HCT116 (cell line): ENCODE measurements around the gene PROX2. TPM values are rescaled to one million over a fixed set of nuclear protein-coding genes. Genes with fewer than 3 reads are reported as not detected.

Source experiments
- ATAC-seq: fragments of 200-7000 bp; cut with Tn5 transposase; 2 replicates; pipeline ENCODE4 v1.9.1; 2020; ENCODE audit warnings: mild to moderate bottlenecking, moderate library complexity
- BruUV-seq: library from RNA; stranded (reverse); fragments of 400-500 nt; replicated peaks from 2 replicates; lab custom pipeline; 2021; lab: Mats Ljungman, UMichigan
- CTCF ChIA-PET: fragments of 300-600 bp; sonication (Branson Sonifier 250); formaldehyde crosslinking; loops from one replicate; lab custom pipeline; 2021; ENCODE audit warnings: antibody characterized with exemption; lab: Charles Lee
- POLR2A ChIA-PET: fragments of 300-600, 350-600 bp; sonication (Branson Sonifier 250); formaldehyde crosslinking; loops from one replicate; lab custom pipeline; 2021; ENCODE audit warnings: antibody characterized with exemption; lab: Charles Lee
- RAD21 ChIA-PET, 2 experiments: fragments of 300-600 bp; sonication (Branson Sonifier 250); formaldehyde crosslinking; loops; one replicate each; lab custom pipeline; 2023; ENCODE audit warnings: low total read pairs in 2 of 2; ENCODE audit not compliant: uncharacterized antibody in 2 of 2, unreplicated experiment in 2 of 2, low non-redundant PET in 1 of 2; lab: Charles Lee
- DNase-seq: peaks from one replicate; pipeline ENCODE4 v3.0.0-alpha.2; 2010; ENCODE audit warnings: low read depth, low spot score
- H2AFZ ChIP-seq: fragments of 200-600 bp; shearing (Covaris generic), sonication (generic); 2 replicates; pipeline ENCODE4 v1.6.1; 2017; ENCODE audit warnings: low read depth, mixed run types, mixed read lengths, antibody characterized with exemption, low read length; ENCODE audit not compliant: poor library complexity, severe bottlenecking
- H3K27ac ChIP-seq: 2 replicates; pipeline ENCODE4 v1.5.1; 2012; ENCODE audit warnings: low read depth, low read length
- H3K27me3 ChIP-seq: fragments of 200-600 bp; sonication (generic); 2 replicates; pipeline ENCODE4 v1.6.1; 2016; ENCODE audit warnings: mixed run types, low read length, mixed read lengths; ENCODE audit not compliant: insufficient read depth
- H3K36me3 ChIP-seq, 2 experiments: fragments of 200-500 bp in 1 of 2; fragments of 200-600 bp in 1 of 2; sonication (Bioruptor generic) in 1 of 2; sonication (generic) in 1 of 2; 2 replicates each; pipeline versions ENCODE4 v1.5.1 to v1.6.1; 2014 to 2016; ENCODE audit warnings: low read length in 2 of 2, inconsistent platforms in 1 of 2, mixed read lengths in 1 of 2, mixed run types in 1 of 2; ENCODE audit not compliant: insufficient read depth in 2 of 2, control insufficient read depth in 1 of 2
- H3K4me1 ChIP-seq, 2 experiments: fragments of 200-600 bp in 1 of 2; sonication (generic) in 1 of 2; 2 replicates each; pipeline versions ENCODE4 v1.5.1 to v1.6.1; 2012 to 2017; ENCODE audit warnings: low read length in 2 of 2, inconsistent platforms in 1 of 2, mild to moderate bottlenecking in 1 of 2, mixed read lengths in 1 of 2, mixed run types in 1 of 2, moderate library complexity in 1 of 2; ENCODE audit not compliant: insufficient read depth in 2 of 2, control insufficient read depth in 1 of 2
- H3K4me2 ChIP-seq: fragments of 200-600 bp; sonication (generic); 2 replicates; pipeline ENCODE4 v1.6.1; 2017; ENCODE audit warnings: mixed run types, low read length, mixed read lengths
- H3K4me3 ChIP-seq, 2 experiments: fragments of 200-600 bp in 1 of 2; sonication (generic) in 1 of 2; replicated peaks in 1 of 2; 2 replicates each; pipeline ENCODE4 v1.5.1; 2011 to 2016; ENCODE audit warnings: low read length in 2 of 2, control low read depth in 1 of 2, low read depth in 1 of 2, mild to moderate bottlenecking in 1 of 2, mixed read lengths in 1 of 2, mixed run types in 1 of 2
- H3K79me2 ChIP-seq: fragments of 200-600 bp; sonication (generic); 2 replicates; pipeline ENCODE4 v1.6.1; 2017; ENCODE audit warnings: mild to moderate bottlenecking, mixed run types, low read length, moderate library complexity, mixed read lengths; ENCODE audit not compliant: insufficient read depth
- H3K9ac ChIP-seq: fragments of 200-600 bp; sonication (generic); 2 replicates; pipeline ENCODE4 v1.6.1; 2016; ENCODE audit warnings: low read length, mixed read lengths
- H3K9me2 ChIP-seq: fragments of 200-600 bp; sonication (generic), shearing (Covaris generic); 2 replicates; pipeline ENCODE4 v1.6.1; 2017; ENCODE audit warnings: mixed run types, mild to moderate bottlenecking, moderate library complexity; ENCODE audit not compliant: insufficient read depth
- H3K9me3 ChIP-seq, 2 experiments: fragments of 200-500 bp in 1 of 2; fragments of 200-600 bp in 1 of 2; sonication (Bioruptor generic) in 1 of 2; sonication (generic) in 1 of 2; 2 replicates each; pipeline ENCODE4 v1.6.1; 2014 to 2017; ENCODE audit warnings: low read length in 2 of 2, mixed read lengths in 2 of 2, inconsistent platforms in 1 of 2, low read depth in 1 of 2, mild to moderate bottlenecking in 1 of 2, mixed run types in 1 of 2, moderate library complexity in 1 of 2; ENCODE audit not compliant: control insufficient read depth in 1 of 2, insufficient read depth in 1 of 2
- H4K20me1 ChIP-seq: fragments of 200-600 bp; sonication (generic), shearing (Covaris generic); 2 replicates; pipeline ENCODE4 v1.6.1; 2017; ENCODE audit warnings: mixed run types, mild to moderate bottlenecking, moderate library complexity; ENCODE audit not compliant: insufficient read depth
- CBX3 ChIP-seq: IDR thresholded peaks from 2 replicates; pipeline ENCODE4 v1.6.1; 2012; ENCODE audit warnings: low read depth
- EGR1 ChIP-seq: IDR thresholded peaks from 2 replicates; pipeline ENCODE4 v1.6.1; 2012; ENCODE audit warnings: low read depth
- ELF1 ChIP-seq: IDR thresholded peaks from 2 replicates; pipeline ENCODE4 v1.6.1; 2012; ENCODE audit warnings: low read depth, borderline replicate concordance
- EZH2phosphoT487 ChIP-seq: fragments of 200-600 bp; IDR thresholded peaks from 2 replicates; pipeline ENCODE4 v1.6.1; 2018; ENCODE audit warnings: antibody characterized with exemption, borderline replicate concordance
- FOSL1 ChIP-seq: IDR thresholded peaks from 2 replicates; pipeline ENCODE4 v1.6.1; 2012; ENCODE audit warnings: low read depth
- JUND ChIP-seq: IDR thresholded peaks from 2 replicates; pipeline ENCODE4 v1.6.1; 2012
- POLR2A ChIP-seq: IDR thresholded peaks from 2 replicates; pipeline ENCODE4 v1.7.0; 2011; ENCODE audit warnings: borderline replicate concordance; ENCODE audit not compliant: insufficient read depth, insufficient read length; ENCODE audit errors: extremely low read depth
- RAD21 ChIP-seq: IDR thresholded peaks from 2 replicates; pipeline ENCODE4 v1.6.1; 2012; ENCODE audit warnings: low read depth, mild to moderate bottlenecking
- SIN3A ChIP-seq: IDR thresholded peaks from 2 replicates; pipeline ENCODE4 v1.6.1; 2012; ENCODE audit warnings: low read depth
- SRF ChIP-seq: IDR thresholded peaks from 2 replicates; pipeline ENCODE4 v1.6.1; 2012; ENCODE audit warnings: low read depth
- YY1 ChIP-seq: IDR thresholded peaks from 2 replicates; pipeline ENCODE4 v1.6.1; 2011; ENCODE audit warnings: low read length, low read depth, moderate library complexity, mild to moderate bottlenecking; ENCODE audit not compliant: insufficient replicate concordance; ENCODE audit errors: extremely low read depth
- ZFX ChIP-seq: fragments of 450-650 bp; IDR thresholded peaks from 2 replicates; pipeline ENCODE4 v1.6.1; 2017
- intact Hi-C: fragments of 100-400 bp; cut with micrococcal nuclease; formaldehyde crosslinking; loops from 2 replicates; pipeline ENCODE4 v1.10.0; 2022
- total RNA-seq: library from RNA; stranded (reverse); gene quantifications from one replicate; pipeline ENCODE4 v1.2.1, GENCODE V29; 2021; ENCODE audit not compliant: unreplicated experiment
- TF ChIP-seq, protein P1 (sequence below), 3 experiments: fragments of 200-600 bp in 1 of 3; sonication (generic) in 1 of 3; IDR thresholded peaks in 2 of 3; conservative IDR thresholded peaks in 1 of 3; 2 replicates each; pipeline ENCODE4 v1.5.1; 2012 to 2017; ENCODE audit warnings: low read depth in 2 of 3, low read length in 2 of 3, antibody characterized with exemption in 1 of 3, borderline replicate concordance in 1 of 3, control low read depth in 1 of 3, mild to moderate bottlenecking in 1 of 3, mixed read lengths in 1 of 3, mixed run types in 1 of 3, moderate library complexity in 1 of 3; ENCODE audit not compliant: insufficient read depth in 1 of 3
- TF ChIP-seq, protein P2 (sequence below): IDR thresholded peaks from 2 replicates; pipeline ENCODE4 v1.6.1; 2011; ENCODE audit warnings: mild to moderate bottlenecking, low read length, moderate library complexity; ENCODE audit not compliant: insufficient replicate concordance; ENCODE audit errors: extremely low read depth
- TF ChIP-seq, protein P3 (sequence below): IDR thresholded peaks from 2 replicates; pipeline ENCODE4 v1.6.1; 2012
- TF ChIP-seq, protein P4 (sequence below): IDR thresholded peaks from 2 replicates; pipeline ENCODE4 v1.6.1; 2012

The PROX2 gene
- total RNA-seq, 1 experiment from 2014 or later: not detected

DNA sequence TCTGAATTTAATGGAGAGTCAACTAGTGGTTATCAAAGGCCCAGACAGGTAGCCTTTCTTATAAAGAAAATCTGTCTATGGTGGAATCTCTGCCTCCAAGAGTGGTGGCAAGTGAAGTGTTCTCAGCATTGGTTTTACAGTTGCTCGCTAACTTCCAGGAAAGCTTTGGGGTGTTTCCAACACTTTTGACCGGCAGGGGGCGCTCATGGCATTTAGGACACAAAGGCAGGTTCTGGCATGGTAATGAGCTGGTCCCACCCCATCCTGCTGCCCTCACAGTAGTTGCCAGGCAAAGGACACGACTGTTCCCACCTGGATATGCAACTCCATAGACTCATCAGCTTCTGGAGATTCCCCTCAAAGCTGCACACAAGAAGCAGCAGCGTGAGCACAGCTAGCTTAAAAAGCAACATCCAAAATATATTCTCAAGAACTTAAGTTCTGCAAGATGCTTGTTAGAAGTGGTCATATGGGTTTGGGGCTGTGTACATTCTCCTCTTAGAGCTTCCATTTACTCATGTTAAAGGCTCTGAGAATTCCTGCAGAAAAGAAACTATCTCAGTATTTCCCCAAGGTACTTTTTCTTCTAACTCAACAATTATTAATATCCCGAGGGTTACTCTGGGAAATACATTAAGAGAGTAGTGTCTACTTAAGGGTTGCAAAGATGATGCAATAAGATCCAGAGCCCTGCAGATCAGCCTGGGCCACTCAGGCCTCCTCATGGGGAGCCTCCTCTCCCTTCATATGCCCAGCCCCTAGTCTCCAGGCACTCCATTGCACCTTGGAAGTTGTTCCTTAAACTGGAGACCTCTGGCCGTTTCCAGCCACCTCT lies 14.8 kb downstream of the PROX2 start:
- Histone ChIP-seq H3K4me2 (no peak overlapping the region), H3K36me3 (no peaks in the 10 kb centered on the region), H2AFZ (no peak overlapping the region), H3K79me2 (no peaks in the 10 kb centered on the region), H3K9ac (no peak overlapping the region), H3K9me2 (no peaks in the 10 kb centered on the region), H3K4me1 (peaks cover 0 to 4% of the 10 kb centered on the region in 2 experiments; a peak in 1 of 4 replicates), H3K27ac (no peak overlapping the region), H3K27me3 (no peaks in the 10 kb centered on the region), H4K20me1 (no peaks in the 10 kb centered on the region), H3K9me3 (no peaks in the 10 kb centered on the region), H3K4me3 (no peak overlapping the region)
- ATAC-seq (peak; percentile 95), DNase-seq (peak; percentile 69)
- RAD21 ChIA-PET: interaction anchor here (0.7 to 2.5 kb wide), 7 partner anchors 24 to 252 kb away, joined by 3 to 13 read pairs (median 4); partner anchors contain the start of gene RPS6KL1 (in 1 of the 2)
- BruUV-seq: no TSS peak
- intact Hi-C loops: loop anchor here (1.0 to 2.0 kb wide), 3 partner anchors 44 to 446 kb away; no protein-coding TSS in a partner anchor
- TF ChIP-seq ELF1 (no peak), POLR2A (no peak), SRF (no peak), EZH2phosphoT487 (no peak), YY1 (no peak), RAD21 (peak; percentile 90), FOSL1 (no peak), SIN3A (no peak), EGR1 (no peak), CBX3 (no peak), JUND (no peak), ZFX (no peak)
- TF ChIP-seq, protein P1, sequence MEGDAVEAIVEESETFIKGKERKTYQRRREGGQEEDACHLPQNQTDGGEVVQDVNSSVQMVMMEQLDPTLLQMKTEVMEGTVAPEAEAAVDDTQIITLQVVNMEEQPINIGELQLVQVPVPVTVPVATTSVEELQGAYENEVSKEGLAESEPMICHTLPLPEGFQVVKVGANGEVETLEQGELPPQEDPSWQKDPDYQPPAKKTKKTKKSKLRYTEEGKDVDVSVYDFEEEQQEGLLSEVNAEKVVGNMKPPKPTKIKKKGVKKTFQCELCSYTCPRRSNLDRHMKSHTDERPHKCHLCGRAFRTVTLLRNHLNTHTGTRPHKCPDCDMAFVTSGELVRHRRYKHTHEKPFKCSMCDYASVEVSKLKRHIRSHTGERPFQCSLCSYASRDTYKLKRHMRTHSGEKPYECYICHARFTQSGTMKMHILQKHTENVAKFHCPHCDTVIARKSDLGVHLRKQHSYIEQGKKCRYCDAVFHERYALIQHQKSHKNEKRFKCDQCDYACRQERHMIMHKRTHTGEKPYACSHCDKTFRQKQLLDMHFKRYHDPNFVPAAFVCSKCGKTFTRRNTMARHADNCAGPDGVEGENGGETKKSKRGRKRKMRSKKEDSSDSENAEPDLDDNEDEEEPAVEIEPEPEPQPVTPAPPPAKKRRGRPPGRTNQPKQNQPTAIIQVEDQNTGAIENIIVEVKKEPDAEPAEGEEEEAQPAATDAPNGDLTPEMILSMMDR (IDR thresholded peaks at IDR 0.05 in 2 of 3, conservative IDR thresholded peaks at IDR 0.05 in 1 of 3; ENCODE audit: borderline replicate concordance in 1 of 3, insufficient read depth in 1 of 3, low read depth in 2 of 3, low read length in 2 of 3): peak; percentile 78 to 92 (median 89)
- TF ChIP-seq, protein P2, sequence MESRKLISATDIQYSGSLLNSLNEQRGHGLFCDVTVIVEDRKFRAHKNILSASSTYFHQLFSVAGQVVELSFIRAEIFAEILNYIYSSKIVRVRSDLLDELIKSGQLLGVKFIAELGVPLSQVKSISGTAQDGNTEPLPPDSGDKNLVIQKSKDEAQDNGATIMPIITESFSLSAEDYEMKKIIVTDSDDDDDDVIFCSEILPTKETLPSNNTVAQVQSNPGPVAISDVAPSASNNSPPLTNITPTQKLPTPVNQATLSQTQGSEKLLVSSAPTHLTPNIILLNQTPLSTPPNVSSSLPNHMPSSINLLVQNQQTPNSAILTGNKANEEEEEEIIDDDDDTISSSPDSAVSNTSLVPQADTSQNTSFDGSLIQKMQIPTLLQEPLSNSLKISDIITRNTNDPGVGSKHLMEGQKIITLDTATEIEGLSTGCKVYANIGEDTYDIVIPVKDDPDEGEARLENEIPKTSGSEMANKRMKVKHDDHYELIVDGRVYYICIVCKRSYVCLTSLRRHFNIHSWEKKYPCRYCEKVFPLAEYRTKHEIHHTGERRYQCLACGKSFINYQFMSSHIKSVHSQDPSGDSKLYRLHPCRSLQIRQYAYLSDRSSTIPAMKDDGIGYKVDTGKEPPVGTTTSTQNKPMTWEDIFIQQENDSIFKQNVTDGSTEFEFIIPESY: no peak
- TF ChIP-seq, protein P3, sequence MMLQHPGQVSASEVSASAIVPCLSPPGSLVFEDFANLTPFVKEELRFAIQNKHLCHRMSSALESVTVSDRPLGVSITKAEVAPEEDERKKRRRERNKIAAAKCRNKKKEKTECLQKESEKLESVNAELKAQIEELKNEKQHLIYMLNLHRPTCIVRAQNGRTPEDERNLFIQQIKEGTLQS: no peak
- TF ChIP-seq, protein P4, sequence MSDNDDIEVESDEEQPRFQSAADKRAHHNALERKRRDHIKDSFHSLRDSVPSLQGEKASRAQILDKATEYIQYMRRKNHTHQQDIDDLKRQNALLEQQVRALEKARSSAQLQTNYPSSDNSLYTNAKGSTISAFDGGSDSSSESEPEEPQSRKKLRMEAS: no peak
- CTCF ChIA-PET: interaction anchor here (0.6 to 6.9 kb wide), 37 partner anchors 8 to 443 kb away, joined by 3 to 94 read pairs (median 5); partner anchors contain the start of genes ACYP1, DLST, PROX2 and RPS6KL1
- POLR2A ChIA-PET: interaction anchor here (0.6 kb wide), 1 partner anchor 435 kb away, joined by 3 read pairs; no protein-coding TSS in a partner anchor
